Epithelial cell of umbilical artery (primary cell): Measurements from ENCODE around the gene AZGP1. TPM values are rescaled to one million over a fixed set of nuclear protein-coding genes. Genes with fewer than 3 reads are reported as not detected.

Source experiments
- total RNA-seq: library from RNA; depleted of rRNA; stranded (reverse); fragments of >200 nt; gene quantifications from 2 replicates; pipeline ENCODE4 v1.2.3, GENCODE V29; 2014

AZGP1 gene
- not detected in 2 replicates for total RNA-seq

DNA sequence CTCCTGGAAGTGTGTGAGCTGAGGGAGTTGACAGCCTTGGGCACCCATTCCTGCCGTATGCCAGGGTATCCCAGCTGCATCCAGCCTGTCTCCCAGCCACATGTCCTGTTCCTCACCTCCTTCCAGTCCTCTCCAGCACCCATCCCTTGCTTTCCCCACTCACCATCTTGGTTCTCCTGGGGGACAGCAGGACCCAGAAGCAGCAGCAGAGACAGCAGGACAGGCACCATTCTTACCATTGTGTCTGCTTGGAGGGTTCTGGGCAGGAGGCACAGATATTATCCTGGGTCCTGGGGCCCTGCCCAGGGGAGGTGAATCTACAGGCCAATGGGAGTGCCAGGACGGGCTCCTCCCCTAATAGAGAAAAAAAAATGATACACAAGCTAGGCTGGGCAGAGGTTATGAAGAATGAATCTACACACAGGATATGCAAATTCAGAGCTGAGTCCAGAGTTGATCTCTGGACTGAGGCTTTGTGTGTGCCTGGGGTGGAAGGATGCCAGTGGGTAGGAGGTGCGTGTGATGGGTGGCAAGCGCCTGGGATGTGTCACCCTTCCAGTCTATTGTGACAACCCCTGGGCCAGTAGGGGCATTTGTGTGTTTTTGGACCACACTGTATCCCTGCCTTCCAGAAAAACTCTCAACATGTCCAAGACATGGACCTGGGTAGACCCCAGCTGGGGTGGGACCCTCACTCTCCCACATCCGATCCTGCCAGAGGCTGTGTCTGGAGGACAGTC is at the start of gene AZGP1:
Gene AZGP1, minus strand, starts transcription at position 250 of the 740 bp plus-strand sequence. Its CDS starts 11 bp downstream, at position 239.

DNA sequence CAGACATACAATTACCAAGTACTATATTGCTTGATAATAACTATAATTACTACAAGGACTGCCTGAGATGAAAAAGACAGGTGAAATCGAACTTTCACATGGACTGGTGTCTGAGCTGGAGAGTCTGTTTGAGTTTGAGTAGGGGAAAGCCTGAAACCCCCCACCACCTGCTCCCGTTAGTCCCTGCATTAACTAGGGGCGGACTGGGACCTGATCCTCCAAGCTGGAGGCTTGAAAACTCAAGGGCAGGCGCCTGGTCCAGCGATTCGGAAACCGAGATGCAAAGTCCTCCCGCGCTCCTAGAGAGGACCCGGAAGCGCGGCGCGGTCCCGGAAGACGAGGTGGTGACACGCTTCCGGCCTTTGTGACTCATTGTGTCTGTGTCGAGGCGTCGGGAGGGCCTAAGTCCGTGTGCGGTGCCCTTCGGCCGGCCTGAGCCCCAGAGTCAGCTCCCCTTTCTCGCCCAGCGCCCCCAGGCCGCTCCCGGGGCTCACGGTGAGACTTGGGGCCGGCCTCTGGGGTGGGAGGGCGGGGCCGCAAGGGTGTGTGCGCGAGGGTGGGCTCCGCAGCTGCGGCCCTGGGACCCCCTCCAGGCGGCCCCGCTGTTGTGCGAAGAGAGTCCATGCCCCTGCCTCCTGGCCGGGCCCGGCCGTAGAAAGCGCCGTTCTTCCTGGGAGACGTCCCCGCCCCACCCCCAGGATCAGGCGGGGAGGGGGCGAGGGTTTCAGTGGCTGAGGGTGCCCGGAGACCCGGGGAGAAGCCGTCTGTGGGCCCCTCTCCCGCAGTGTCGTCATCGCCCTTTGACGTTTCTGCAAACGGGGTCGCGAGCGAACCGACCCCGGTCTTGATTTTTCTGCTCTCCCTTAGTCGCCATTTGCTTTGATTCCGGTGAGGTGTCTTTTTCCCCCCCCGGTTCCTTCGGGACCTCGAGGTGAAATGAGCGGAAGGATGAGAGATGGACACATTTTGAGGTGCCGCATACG is 39.7 kb upstream of the AZGP1 start, which contains the start of gene ZKSCAN1:
Gene ZKSCAN1, plus strand, starts transcription at position 365 of the 983 bp plus-strand sequence. CDS start 7,911 bp downstream, outside the sequence.

DNA sequence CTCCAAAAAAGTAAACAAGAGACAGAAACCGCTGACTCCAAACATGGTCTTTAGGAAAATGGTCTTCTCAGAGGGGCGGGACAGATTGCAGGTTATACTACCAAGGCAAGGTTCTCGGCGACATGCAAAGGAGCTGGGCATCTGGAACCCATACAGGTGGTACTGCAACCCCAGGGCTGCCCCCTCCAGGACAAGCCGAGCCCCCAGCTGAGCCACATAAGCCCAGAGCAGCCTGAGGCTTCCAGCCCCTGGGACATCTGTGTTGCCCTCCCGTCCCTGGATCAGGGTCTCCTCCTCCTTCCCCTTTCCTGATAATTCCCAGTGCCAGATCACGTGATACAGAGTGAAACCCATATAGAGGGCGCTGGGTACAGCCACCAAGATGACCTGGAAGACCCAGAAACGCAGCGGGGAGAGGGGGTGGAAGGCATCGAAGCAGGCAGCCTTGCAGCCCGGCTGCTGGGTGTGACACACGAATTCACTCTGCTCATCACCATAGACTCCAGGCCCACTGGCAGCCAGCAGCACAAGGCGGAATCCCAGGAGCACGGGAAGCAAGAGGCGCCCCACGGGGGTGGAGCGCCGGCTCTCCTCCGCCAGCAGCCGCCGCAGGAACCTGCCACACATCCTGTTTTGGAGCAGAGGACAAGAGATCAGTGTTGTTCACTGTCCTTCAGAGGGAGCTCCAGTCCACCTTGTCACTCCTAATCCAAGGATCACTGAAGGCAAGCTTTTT is 46.7 kb downstream of the AZGP1 start, which contains the start of gene GJC3:
Gene GJC3, minus strand, starts transcription at position 627 of the 736 bp plus-strand sequence. Its CDS starts 0 bp downstream, at position 627.

DNA sequence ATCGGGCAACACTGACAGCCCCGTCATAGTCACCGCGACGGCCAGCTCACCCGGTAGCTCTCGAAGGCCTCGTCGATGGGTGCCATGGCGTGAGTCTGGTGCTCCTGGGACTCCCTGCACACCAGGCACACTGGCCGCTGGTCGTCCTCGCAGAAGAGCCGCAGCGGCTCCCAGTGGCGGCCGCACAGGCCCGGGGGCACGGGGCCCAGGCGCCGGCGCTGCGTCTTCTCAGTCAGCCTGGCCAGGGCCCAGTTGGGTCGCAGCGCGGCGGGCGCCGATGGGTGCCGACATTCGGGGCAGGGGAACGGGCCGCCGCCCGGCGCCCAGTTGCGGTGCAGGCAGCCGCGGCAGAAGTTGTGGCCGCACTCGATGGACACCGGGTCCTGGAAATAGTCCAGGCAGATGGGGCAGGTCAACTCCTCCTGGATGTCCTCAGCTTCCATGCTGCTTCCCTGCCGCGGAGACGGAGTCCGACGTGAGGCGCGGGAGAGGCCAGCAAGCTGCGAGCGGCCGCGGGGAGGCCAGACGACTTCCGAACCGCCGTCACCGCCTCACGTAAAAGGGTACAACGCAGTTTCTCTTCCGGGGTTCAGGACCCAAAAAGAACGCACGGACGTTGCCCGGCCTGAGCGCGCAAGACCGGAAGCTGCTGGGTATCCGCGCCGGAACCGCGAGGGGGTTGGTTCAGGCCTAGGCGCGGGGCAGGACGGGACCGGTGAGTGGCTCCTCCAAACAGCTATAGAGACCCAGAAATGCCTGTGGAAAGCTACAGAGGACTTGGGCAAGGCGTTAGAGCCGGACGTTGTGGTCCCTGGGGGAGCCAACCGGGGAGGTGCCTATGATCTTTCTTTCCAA is 56.6 kb downstream of the AZGP1 start, which contains the start of gene TRIM4:
Gene TRIM4, minus strand, starts transcription at position 572 of the 855 bp plus-strand sequence. Its CDS starts 129 bp downstream, at position 443.

Other genes with a start within 250 kb of the AZGP1 start
- not detected in 2 replicates for gene CYP3A7, start 240.8 kb downstream of the AZGP1 start, total RNA-seq
- gene CYP3A4, start 191.8 kb downstream of the AZGP1 start, total RNA-seq = not detected in 2 replicates
- not detected in 2 replicates for gene CYP3A43, start 148.0 kb downstream of the AZGP1 start, total RNA-seq
- 0.30 TPM in 1 of 2 replicates, not detected in the other for gene OR2AE1, start 99.0 kb downstream of the AZGP1 start, total RNA-seq
- 15.6 and 16.3 TPM in 2 replicates for gene TRIM4, start 56.5 kb downstream of the AZGP1 start, total RNA-seq
- 0.30 TPM in 1 of 2 replicates, not detected in the other for gene GJC3, start 46.4 kb downstream of the AZGP1 start, total RNA-seq
- gene ZKSCAN1, start 39.6 kb upstream of the AZGP1 start, total RNA-seq = 27.5 and 32.8 TPM in 2 replicates
- gene ZSCAN21, start 73.7 kb upstream of the AZGP1 start, total RNA-seq = 7.1 and 8.4 TPM in 2 replicates
- 26.3 and 26.6 TPM in 2 replicates for gene ZNF3, start 105.7 kb upstream of the AZGP1 start, total RNA-seq
- 109 and 112 TPM in 2 replicates for gene COPS6, start 112.9 kb upstream of the AZGP1 start, total RNA-seq
- gene MCM7, start 125.4 kb upstream of the AZGP1 start, total RNA-seq = 104 and 124 TPM in 2 replicates
- 25.3 and 38.8 TPM in 2 replicates for gene AP4M1, start 125.6 kb upstream of the AZGP1 start, total RNA-seq
- gene TAF6, start 143.3 kb upstream of the AZGP1 start, total RNA-seq = 31.2 and 32.5 TPM in 2 replicates
- 30.5 and 50.3 TPM in 2 replicates for gene CNPY4, start 143.6 kb upstream of the AZGP1 start, total RNA-seq
- gene MBLAC1, start 150.9 kb upstream of the AZGP1 start, total RNA-seq = 2.7 and 2.9 TPM in 2 replicates
- 134 and 148 TPM in 2 replicates for gene LAMTOR4, start 172.9 kb upstream of the AZGP1 start, total RNA-seq
- 5.5 and 6.2 TPM in 2 replicates for gene TRAPPC14, start 182.7 kb upstream of the AZGP1 start, total RNA-seq
- gene GAL3ST4, start 192.6 kb upstream of the AZGP1 start, total RNA-seq = 0.61 and 0.65 TPM in 2 replicates
- 6.8 and 7.0 TPM in 2 replicates for gene GPC2, start 201.3 kb upstream of the AZGP1 start, total RNA-seq
- 0.65 and 1.1 TPM in 2 replicates for gene STAG3, start 201.9 kb upstream of the AZGP1 start, total RNA-seq
- gene PVRIG, start 243.9 kb upstream of the AZGP1 start, total RNA-seq = not detected in 2 replicates